Keratinocyte (primary cell): ENCODE measurements around the gene ANO10.

ENCODE experiments used
- CTCF ChIP-seq, 3 experiments: IDR thresholded peaks in 1 of 3; conservative IDR thresholded peaks in 1 of 3; optimal IDR thresholded peaks in 1 of 3; 2 replicates in 2 of 3; 3 replicates in 1 of 3; pipeline versions ENCODE3 to v1.5.1; 2011; ENCODE audit warnings: low read length in 3 of 3, mild to moderate bottlenecking in 3 of 3, moderate library complexity in 2 of 3, control low read depth in 1 of 3, inconsistent platforms in 1 of 3; ENCODE audit not compliant: insufficient read depth in 2 of 3; ENCODE audit errors: extremely low read depth in 1 of 3
- EZH2 ChIP-seq: IDR thresholded peaks from one replicate; pipeline ENCODE4 v1.6.1; 2012; ENCODE audit warnings: inconsistent platforms, mild to moderate bottlenecking, low read length, moderate library complexity

DNA sequence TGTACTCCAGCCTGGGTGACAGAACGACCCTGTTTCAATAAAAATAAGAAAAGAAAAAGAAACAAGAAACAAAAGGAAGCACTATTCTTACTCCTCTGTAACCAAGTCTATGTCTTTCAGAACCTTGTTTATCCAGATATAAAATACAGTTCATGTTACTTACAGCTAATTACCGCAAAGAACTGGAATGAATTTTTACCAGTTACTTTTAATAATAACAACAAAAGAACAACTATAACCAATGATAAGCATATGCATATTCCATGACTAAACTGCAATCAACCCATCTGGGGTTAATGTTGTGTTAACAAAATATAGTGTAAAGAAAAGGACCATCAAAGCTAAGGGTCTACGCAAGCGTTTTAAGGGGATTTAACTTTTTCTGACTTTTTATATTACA lies 212.3 kb downstream of the ANO10 start:
- TF ChIP-seq CTCF (optimal IDR thresholded peaks at IDR 0.05 in 1 of 3, IDR thresholded peaks at IDR 0.05 in 1 of 3, conservative IDR thresholded peaks at IDR 0.05 in 1 of 3; ENCODE audit: extremely low read depth in 1 of 3, insufficient read depth in 2 of 3, low read length in 3 of 3) (no peak), EZH2 (no peak)
